KG1 (cell line): Measurements from ENCODE around the gene UCHL5.

Source experiments
- DNase-seq: peaks from one replicate; lab custom pipeline; 2025; lab: John Stamatoyannopoulos, UW

The UCHL5 gene

GRCh38 chr1:193059282-193060114 lies at the start of gene UCHL5, which contains the start of gene RO60:
Gene UCHL5 (minus strand): TSS chr1:193059360. CDS start chr1:193059260, 100 bp downstream.
Gene RO60 (plus strand): TSS chr1:193059612. CDS start chr1:193069055, 9,443 bp downstream.
- peak; percentile 90 for DNase-seq

GRCh38 chr1:193108471-193108870 lies 49.3 kb upstream of the UCHL5 start:
- DNase-seq = no peak

- DNase-seq = no peak
These were observed 46.6 kb upstream of the UCHL5 start for GRCh38 chr1:193105821-193106177.

- DNase-seq = peak; percentile 28
These were observed 46.0 kb upstream of the UCHL5 start, which contains the start of gene GLRX2 for GRCh38 chr1:193104907-193105820. Gene GLRX2 (minus strand): TSS chr1:193105414. CDS start chr1:193105382, 32 bp downstream.

- peak; percentile 38 for DNase-seq
These were observed 45.3 kb upstream of the UCHL5 start for GRCh38 chr1:193104502-193104906.

- no peak for DNase-seq
These were observed 44.8 kb upstream of the UCHL5 start for GRCh38 chr1:193103759-193104501.

GRCh38 chr1:193102662-193103061 lies 43.5 kb upstream of the UCHL5 start:
- no peak for DNase-seq

- no peak for DNase-seq
These were observed 35.0 kb upstream of the UCHL5 start for GRCh38 chr1:193094112-193094511.

- no peak for DNase-seq
These were observed 31.7 kb upstream of the UCHL5 start for GRCh38 chr1:193090865-193091264.

- no peak for DNase-seq
These were observed 28.7 kb upstream of the UCHL5 start for GRCh38 chr1:193087893-193088292.

GRCh38 chr1:193086342-193086741 lies 27.2 kb upstream of the UCHL5 start:
- DNase-seq = no peak

- no peak for DNase-seq
These were observed 26.1 kb upstream of the UCHL5 start for GRCh38 chr1:193085263-193085662.

GRCh38 chr1:193083365-193084088 lies 24.4 kb upstream of the UCHL5 start:
- DNase-seq = no peak

- no peak for DNase-seq
These were observed 20.0 kb upstream of the UCHL5 start for GRCh38 chr1:193079187-193079586.

- DNase-seq = no peak
These were observed 18.8 kb upstream of the UCHL5 start for GRCh38 chr1:193077991-193078390.

- no peak for DNase-seq
These were observed 11.8 kb upstream of the UCHL5 start for GRCh38 chr1:193070942-193071341.

- DNase-seq = no peak
These were observed 11.2 kb upstream of the UCHL5 start for GRCh38 chr1:193070386-193070753.

GRCh38 chr1:193069748-193070385 lies 10.7 kb upstream of the UCHL5 start:
- no peak for DNase-seq

GRCh38 chr1:193068013-193068412 lies 8.9 kb upstream of the UCHL5 start:
- DNase-seq = no peak

- no peak for DNase-seq
These were observed 7.4 kb upstream of the UCHL5 start for GRCh38 chr1:193066606-193067005.

- no peak for DNase-seq
These were observed 6.8 kb upstream of the UCHL5 start for GRCh38 chr1:193065954-193066353.
